Bronchial epithelial cell (primary cell): ENCODE measurements around the gene SLC30A3. TPM values are rescaled to one million over a fixed set of nuclear protein-coding genes. Genes with fewer than 3 reads are reported as not detected.

Source experiments
- DNase-seq: peaks from one replicate; pipeline ENCODE4 v3.0.0-alpha.2; 2010; ENCODE audit warnings: low read depth
- FAIRE-seq: peaks from 2 replicates; lab custom pipeline; 2011; peaks lifted over from hg19 to GRCh38; lab: Jason Lieb, UNC
- H3K27me3 ChIP-seq: 2 replicates; pipeline ENCODE4 v1.5.1; 2011; ENCODE audit warnings: low read length; ENCODE audit not compliant: control insufficient read depth, insufficient read depth
- H3K36me3 ChIP-seq: 2 replicates; pipeline ENCODE4 v1.5.1; 2011; ENCODE audit warnings: low read length; ENCODE audit not compliant: control insufficient read depth, insufficient read depth
- H3K4me3 ChIP-seq: 2 replicates; pipeline ENCODE4 v1.5.1; 2011; ENCODE audit warnings: mild to moderate bottlenecking, low read depth, low read length, control low read depth
- total RNA-seq: library from RNA; depleted of rRNA; stranded (reverse); fragments of >200 nt; gene quantifications from 2 replicates; pipeline ENCODE4 v1.2.1, GENCODE V29; 2014
- TF ChIP-seq, protein P1 (sequence below): IDR thresholded peaks from 2 replicates; pipeline ENCODE4 v1.5.1; 2011; ENCODE audit warnings: mild to moderate bottlenecking, moderate library complexity, low read length, control low read depth, inconsistent platforms; ENCODE audit not compliant: insufficient read depth, severe bottlenecking

The SLC30A3 gene
- not detected in 2 replicates for total RNA-seq

GRCh38 chr2:27262379-27263286 is at the start of gene SLC30A3:
Gene SLC30A3 (minus strand): TSS chr2:27263047. CDS start chr2:27262906, 141 bp downstream.
- TF ChIP-seq, protein P1, sequence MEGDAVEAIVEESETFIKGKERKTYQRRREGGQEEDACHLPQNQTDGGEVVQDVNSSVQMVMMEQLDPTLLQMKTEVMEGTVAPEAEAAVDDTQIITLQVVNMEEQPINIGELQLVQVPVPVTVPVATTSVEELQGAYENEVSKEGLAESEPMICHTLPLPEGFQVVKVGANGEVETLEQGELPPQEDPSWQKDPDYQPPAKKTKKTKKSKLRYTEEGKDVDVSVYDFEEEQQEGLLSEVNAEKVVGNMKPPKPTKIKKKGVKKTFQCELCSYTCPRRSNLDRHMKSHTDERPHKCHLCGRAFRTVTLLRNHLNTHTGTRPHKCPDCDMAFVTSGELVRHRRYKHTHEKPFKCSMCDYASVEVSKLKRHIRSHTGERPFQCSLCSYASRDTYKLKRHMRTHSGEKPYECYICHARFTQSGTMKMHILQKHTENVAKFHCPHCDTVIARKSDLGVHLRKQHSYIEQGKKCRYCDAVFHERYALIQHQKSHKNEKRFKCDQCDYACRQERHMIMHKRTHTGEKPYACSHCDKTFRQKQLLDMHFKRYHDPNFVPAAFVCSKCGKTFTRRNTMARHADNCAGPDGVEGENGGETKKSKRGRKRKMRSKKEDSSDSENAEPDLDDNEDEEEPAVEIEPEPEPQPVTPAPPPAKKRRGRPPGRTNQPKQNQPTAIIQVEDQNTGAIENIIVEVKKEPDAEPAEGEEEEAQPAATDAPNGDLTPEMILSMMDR = no peak
- H3K4me3 ChIP-seq = peak within 1 kb of the TSS; percentile 29
- FAIRE-seq = no peak
- H3K27me3 ChIP-seq = peaks cover 53% of the 10 kb centered on the region
- H3K36me3 ChIP-seq = no peaks in the 10 kb centered on the region
- DNase-seq = peak; percentile 19

DNA sequence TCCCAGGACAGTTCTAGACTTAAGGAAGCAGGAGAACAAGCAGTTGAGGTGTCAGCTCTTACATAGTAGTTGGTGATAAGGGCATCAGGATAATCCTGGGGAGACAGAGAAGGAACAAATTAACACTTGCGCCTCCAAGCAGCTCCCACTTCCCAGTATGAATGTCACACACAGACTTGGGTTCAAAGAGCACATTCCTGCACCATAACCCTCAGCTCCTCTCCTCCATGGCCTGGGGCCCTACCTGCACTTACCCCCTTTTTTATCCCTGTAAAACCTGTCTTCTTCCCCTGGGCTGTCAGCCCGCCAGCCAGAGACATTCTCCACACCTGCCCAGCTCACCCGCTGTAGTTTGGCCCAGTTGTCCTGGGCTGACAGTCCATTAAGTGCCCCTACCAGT is 49.3 kb upstream of the SLC30A3 start:
- H3K4me3 ChIP-seq = no peak overlapping the region
- DNase-seq (no peak), FAIRE-seq (no peak)
- TF ChIP-seq, protein P1 = no peak
- H3K36me3 ChIP-seq = peaks cover 2% of the 10 kb centered on the region
- H3K27me3 ChIP-seq = peaks cover 9% of the 10 kb centered on the region

DNA sequence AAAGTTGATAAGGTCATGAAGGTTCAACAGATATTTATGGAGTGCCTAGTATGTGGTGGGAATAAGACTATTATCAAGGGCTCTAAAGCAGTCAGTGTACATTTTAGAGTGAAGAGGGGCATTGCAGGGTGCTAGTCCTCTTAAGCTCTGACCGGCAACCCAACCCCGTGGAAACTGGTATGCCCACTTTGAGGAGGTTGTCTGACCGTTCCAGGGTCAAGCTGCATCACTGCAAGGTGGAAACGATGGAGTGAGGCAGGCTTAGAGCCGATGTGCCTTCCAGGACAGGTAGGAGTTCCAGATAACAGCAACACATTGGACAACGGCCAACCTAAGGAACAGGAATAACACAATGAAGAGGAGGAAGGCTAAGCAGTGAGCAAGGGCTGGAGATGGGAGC is 46.8 kb upstream of the SLC30A3 start:
- Histone ChIP-seq H3K4me3 (no peak overlapping the region), H3K36me3 (peaks cover 2% of the 10 kb centered on the region), H3K27me3 (peaks cover 24% of the 10 kb centered on the region)
- FAIRE-seq (peak; percentile 94), DNase-seq (no peak)
- TF ChIP-seq, protein P1 = no peak

DNA sequence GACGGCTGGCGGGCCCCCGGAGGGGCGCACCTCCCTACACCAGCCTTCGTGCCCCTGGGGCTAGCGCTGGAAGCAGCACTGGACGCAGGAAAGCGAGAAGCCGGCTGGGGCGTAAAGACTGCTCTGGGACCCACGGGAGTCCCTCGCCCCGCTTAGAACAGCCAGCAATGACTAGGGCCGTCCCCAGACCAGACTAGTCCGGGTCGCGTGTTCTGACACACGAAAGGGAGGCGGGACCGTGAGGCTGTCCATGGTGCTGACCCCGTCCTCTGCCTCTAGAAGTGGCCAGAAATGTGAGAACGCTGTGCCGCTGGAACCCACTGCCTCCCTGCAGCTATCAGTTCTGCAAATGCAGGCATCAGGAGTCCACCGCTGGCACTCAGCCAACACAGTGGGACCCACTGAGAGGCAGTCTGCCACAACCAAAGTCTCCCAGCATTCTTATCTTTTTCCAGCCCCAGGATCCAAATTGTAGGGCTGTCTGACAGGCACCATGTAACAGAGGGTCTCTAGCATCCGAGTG is 45.6 kb upstream of the SLC30A3 start, which contains the start of gene UCN:
UCN (minus strand) TSS at position 87 of the 523 bp plus-strand sequence. CDS start 550 bp downstream, outside the sequence.
- peaks cover 24% of the 10 kb centered on the region for H3K27me3 ChIP-seq
- H3K4me3 ChIP-seq = no peak within 1 kb of the TSS
- peaks cover 2% of the 10 kb centered on the region for H3K36me3 ChIP-seq
- FAIRE-seq (no peak), DNase-seq (peak; percentile 29)
- TF ChIP-seq, protein P1 = no peak

DNA sequence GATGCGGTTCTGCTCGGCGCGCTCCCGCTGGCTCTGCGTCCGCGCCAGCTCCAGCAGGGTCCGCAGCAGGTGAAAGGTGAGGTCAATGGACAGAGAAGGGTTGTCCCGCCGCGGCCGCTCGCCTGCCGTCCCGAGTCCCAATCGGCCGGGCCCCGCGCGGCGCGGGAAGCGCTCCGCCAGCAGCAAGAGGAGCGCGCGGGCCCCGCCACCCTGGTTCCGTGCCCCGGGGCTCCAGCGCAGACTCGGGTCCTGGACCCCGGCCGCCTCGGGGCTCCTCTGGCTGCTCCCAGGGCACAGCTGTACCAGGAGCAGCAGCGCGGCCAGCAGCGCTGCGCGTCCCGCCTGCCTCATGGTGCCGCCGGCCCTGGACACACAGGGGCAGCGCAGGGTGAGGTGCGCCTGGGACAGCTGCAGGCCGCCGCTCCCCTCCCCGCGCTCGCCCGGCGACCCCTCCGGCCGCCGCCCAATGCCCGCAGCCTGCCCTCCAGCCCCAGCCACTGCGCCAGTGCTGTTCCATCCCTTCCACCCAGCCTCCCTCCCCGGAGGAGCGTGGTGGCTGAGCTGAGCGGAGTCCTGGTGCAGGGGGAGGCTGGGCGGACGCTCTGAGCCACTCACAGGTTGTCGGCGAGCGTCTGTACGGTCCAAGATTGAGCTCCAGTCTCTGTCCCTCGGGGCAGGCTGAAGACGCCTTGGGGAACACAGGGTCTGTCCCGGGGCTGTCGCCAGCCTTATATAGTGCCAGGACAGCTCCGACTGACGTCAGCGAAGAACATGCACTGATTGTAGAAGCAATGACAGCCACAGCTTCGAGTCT is 44.9 kb upstream of the SLC30A3 start:
- DNase-seq = no peak
- no peak overlapping the region for H3K4me3 ChIP-seq
- TF ChIP-seq, protein P1 = no peak
- peaks cover 2% of the 10 kb centered on the region for H3K36me3 ChIP-seq
- FAIRE-seq = no peak
- H3K27me3 ChIP-seq = peaks cover 24% of the 10 kb centered on the region
